Stimulated activated memory B cell treated with anti-CD40 and anti-IgM and Interleukin-4, amounts not matched to agents 10 μg/mL and 1 μg/mL and 100 μg/mL, for 72 hours (primary cell): ENCODE data around the gene WNT9A.

Experiments
- ATAC-seq: fragments of 150-1000 bp; cut with Tn5 transposase; 2 replicates; pipeline ENCODE4 v1.10.0; 2021
- H3K27ac Mint-ChIP-seq: one replicate; pipeline ENCODE4 v1.8.0; 2022; ENCODE audit warnings: mild to moderate bottlenecking, mixed read lengths
- H3K27me3 Mint-ChIP-seq: one replicate; pipeline ENCODE4 v1.8.0; 2022; ENCODE audit warnings: mixed read lengths
- H3K36me3 Mint-ChIP-seq: one replicate; pipeline ENCODE4 v1.8.0; 2022; ENCODE audit warnings: mixed read lengths
- H3K4me1 Mint-ChIP-seq: one replicate; pipeline ENCODE4 v1.8.0; 2022; ENCODE audit warnings: mixed read lengths
- H3K4me3 Mint-ChIP-seq: one replicate; pipeline ENCODE4 v1.8.0; 2022; ENCODE audit warnings: mild to moderate bottlenecking, moderate library complexity, mixed read lengths
- H3K9me3 Mint-ChIP-seq: one replicate; pipeline ENCODE4 v1.8.0; 2022; ENCODE audit warnings: mixed read lengths

WNT9A gene

DNA sequence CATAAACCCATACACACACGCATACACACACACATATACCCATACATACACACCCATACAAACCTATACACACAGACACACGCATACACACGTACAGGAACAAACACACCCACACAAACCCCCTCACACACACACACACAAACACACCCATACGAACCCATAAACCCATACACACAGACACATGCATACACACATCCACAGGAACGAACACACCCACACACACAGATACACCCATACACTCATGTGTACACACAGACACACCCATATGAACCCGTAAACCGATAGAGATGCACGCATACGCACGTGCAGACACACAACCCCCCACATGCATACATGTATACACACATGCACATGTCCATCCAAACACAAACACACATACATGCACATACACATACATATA is 9.5 kb downstream of the WNT9A start:
- Mint-ChIP-seq H3K4me3 (no peak overlapping the region), H3K27me3 (peaks cover 44% of the 10 kb centered on the region), H3K9me3 (peaks cover 3% of the 10 kb centered on the region), H3K36me3 (no peaks in the 10 kb centered on the region), H3K4me1 (no peaks in the 10 kb centered on the region), H3K27ac (no peak overlapping the region)
- no peak for ATAC-seq

DNA sequence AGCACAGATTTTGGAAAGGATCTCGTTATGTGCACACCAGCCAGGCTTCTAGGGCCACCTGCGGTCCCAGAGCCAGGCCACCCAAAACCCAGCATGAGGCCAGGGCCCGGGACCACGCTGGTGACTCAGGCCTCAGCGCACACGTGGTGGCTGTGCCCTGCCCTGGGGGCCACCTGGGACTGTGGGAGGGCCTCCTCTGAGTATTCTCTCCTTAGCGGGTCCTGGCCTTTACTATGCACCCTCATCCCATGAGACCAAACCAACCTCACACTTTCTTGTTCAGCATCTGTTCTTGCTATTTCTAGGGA is 9.9 kb downstream of the WNT9A start:
- Mint-ChIP-seq H3K27me3 (peaks cover 39% of the 10 kb centered on the region), H3K36me3 (no peaks in the 10 kb centered on the region), H3K4me3 (no peak overlapping the region), H3K9me3 (peaks cover 3% of the 10 kb centered on the region), H3K4me1 (no peaks in the 10 kb centered on the region), H3K27ac (no peak overlapping the region)
- ATAC-seq: no peak

DNA sequence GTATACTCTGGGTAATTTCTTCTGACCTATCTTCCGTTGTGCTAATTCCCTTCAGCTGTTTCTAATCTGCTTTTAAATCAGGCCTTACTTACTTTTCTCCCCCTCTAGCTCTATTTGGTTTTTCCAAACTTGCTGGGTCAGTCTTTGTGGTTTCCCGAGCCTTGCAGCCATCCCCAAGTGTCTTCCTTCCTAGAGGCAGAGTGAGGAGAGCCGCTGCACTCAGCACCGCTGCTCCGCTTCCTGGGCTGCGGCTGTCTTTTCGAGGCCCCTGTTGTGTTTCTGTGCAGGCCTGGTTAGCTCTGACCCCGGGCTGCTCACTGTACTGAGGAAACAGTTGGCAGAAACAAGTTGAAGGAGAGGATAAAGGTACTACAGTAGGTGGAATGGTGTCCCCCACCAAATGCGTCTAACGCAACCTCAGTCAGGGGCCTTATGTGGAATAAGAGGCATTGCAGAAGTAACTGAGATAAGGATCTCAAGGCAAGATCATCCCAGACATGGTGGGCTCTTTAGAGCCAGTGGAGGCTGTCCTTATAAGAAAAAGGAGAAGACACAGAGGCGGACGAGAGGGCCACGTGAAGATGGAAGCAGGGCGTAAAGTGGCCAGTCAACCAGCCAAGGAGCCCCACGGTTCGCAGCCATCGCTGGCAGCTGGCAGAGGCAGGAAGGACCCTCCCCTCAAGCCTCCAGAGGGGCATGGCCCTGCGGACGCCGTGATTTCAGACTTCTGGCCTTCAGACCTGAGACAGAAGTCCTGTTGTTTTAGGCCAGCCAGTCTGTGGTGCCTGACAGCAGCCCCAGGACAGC is 10.5 kb downstream of the WNT9A start:
- Mint-ChIP-seq H3K36me3 (no peaks in the 10 kb centered on the region), H3K4me1 (no peaks in the 10 kb centered on the region), H3K9me3 (peaks cover 3% of the 10 kb centered on the region), H3K4me3 (no peak overlapping the region), H3K27ac (no peak overlapping the region), H3K27me3 (peaks cover 34% of the 10 kb centered on the region)
- no peak for ATAC-seq

- peaks cover 3% of the 10 kb centered on the region for H3K9me3 Mint-ChIP-seq
- peaks cover 31% of the 10 kb centered on the region for H3K27me3 Mint-ChIP-seq
- no peak overlapping the region for H3K4me3 Mint-ChIP-seq
- H3K4me1 Mint-ChIP-seq: no peaks in the 10 kb centered on the region
- ATAC-seq: no peak
- H3K27ac Mint-ChIP-seq: no peak overlapping the region
- no peaks in the 10 kb centered on the region for H3K36me3 Mint-ChIP-seq
Measured at GRCh38 chr1:227935826-227936225, 11.9 kb downstream of the WNT9A start.

DNA sequence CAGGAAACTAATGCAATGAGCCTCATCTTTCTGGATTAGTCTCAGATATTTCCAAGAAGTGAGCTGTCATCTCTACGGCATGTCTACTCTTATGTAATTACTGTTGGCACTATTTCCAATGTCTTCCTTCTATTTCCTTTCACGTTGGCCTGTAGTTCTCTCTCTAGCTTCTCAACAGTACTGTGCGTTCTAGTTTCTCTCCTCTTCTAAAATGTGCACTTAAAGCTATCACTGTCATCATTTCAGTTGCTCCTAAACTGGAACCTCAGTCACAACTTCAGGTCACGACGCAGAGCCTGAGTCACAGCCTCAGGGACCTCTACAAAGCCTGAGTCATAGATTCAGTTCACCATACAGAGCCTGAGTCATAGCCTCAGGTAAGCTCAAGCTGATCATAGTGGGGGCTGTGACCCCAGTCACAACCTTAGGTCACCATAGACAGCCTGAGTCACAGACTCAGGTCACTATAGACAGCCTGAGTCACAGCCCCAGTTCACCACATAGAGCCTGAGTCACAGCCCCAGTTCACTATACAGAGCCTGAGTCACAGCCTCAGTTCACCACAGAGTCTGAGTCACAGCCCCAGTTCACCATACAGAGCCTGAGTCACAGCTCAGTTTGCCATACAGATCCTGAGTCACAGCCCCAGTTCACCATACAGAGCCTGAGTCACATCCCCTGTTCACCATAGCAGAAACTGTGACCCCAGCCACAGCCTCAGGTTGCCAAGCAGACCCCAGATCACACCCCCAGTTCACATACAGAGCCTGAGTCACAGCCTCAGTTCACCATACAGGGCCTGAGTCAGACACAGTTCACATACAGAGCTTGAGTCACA is 13.0 kb downstream of the WNT9A start:
- Mint-ChIP-seq H3K4me1 (no peaks in the 10 kb centered on the region), H3K36me3 (no peaks in the 10 kb centered on the region), H3K27me3 (peaks cover 31% of the 10 kb centered on the region), H3K9me3 (peaks cover 3% of the 10 kb centered on the region), H3K27ac (no peak overlapping the region), H3K4me3 (no peak overlapping the region)
- peak; percentile 20 for ATAC-seq

- Mint-ChIP-seq H3K4me3 (no peak overlapping the region), H3K27ac (no peak overlapping the region), H3K36me3 (no peaks in the 10 kb centered on the region), H3K4me1 (no peaks in the 10 kb centered on the region), H3K27me3 (peaks cover 14% of the 10 kb centered on the region), H3K9me3 (no peaks in the 10 kb centered on the region)
- no peak for ATAC-seq
Measured at GRCh38 chr1:227929751-227930472, 17.8 kb downstream of the WNT9A start.

DNA sequence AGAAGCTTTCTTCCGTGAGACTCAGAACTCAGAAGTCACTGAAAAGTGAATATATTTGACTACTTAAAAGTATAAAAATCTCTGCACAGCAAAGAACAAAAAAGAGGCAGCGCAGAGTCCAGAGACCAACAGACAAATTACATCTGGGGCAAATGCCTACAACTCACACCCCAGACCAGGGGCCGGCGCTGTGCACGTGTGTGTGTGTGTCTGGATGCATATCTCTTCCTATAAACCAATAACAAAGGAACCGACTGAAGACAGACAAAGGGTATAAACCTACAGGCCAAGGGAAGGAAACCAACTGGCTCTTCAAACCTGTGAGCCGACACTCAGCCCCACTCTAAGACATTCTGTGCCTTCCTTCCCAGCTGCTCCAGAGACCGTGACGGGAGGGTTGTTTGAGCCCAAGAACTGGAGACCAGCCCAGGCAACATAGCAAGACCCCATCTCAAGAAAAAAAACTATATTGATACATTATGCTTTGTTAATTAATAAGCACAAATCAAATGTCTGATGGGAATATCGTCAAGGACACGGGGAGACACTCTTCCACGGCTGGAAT is 18.8 kb downstream of the WNT9A start:
- H3K27me3 Mint-ChIP-seq: peaks cover 20% of the 10 kb centered on the region
- no peaks in the 10 kb centered on the region for H3K4me1 Mint-ChIP-seq
- H3K36me3 Mint-ChIP-seq: no peaks in the 10 kb centered on the region
- H3K9me3 Mint-ChIP-seq: no peaks in the 10 kb centered on the region
- no peak overlapping the region for H3K27ac Mint-ChIP-seq
- no peak overlapping the region for H3K4me3 Mint-ChIP-seq
- ATAC-seq: no peak

DNA sequence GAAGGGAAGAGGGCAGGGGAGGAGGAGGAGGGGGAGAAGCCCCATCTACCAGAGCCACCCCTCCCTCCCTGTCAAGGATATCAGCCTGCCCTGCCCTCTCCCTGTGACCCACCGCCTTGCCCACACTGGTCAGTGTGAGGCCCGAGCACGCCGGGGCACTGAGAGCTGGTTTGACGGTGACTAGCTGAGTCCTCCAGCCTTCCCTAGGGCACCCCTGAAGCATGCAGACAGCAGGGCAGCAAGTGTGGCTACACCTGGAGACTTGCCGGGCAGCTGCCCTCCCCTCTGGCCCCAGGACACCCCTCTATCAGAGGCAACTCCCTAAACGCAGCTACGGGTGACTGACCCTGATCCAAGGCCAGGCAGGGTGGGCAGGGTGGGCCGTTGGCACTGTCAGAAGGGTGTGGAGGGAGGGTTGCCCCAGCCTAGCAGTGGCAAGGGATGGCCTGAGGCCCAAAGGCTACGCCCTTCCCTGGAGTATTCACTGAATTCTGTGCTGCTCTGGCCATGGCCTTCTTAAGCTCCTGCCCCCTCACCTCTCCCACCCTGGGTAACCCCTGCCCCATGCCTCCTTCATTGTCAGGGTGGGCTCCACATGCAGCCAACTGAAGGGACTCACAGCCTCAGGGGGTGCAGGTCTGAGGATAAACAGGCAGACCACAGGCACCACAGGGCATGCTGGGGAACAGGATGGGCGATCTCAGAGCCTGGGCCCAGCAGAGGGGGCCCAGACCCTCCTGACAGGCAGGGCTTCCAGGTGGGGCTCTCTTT is 19.6 kb downstream of the WNT9A start:
- Mint-ChIP-seq H3K36me3 (no peaks in the 10 kb centered on the region), H3K27me3 (peaks cover 22% of the 10 kb centered on the region), H3K9me3 (no peaks in the 10 kb centered on the region), H3K4me3 (no peak overlapping the region), H3K4me1 (no peaks in the 10 kb centered on the region), H3K27ac (no peak overlapping the region)
- no peak for ATAC-seq

DNA sequence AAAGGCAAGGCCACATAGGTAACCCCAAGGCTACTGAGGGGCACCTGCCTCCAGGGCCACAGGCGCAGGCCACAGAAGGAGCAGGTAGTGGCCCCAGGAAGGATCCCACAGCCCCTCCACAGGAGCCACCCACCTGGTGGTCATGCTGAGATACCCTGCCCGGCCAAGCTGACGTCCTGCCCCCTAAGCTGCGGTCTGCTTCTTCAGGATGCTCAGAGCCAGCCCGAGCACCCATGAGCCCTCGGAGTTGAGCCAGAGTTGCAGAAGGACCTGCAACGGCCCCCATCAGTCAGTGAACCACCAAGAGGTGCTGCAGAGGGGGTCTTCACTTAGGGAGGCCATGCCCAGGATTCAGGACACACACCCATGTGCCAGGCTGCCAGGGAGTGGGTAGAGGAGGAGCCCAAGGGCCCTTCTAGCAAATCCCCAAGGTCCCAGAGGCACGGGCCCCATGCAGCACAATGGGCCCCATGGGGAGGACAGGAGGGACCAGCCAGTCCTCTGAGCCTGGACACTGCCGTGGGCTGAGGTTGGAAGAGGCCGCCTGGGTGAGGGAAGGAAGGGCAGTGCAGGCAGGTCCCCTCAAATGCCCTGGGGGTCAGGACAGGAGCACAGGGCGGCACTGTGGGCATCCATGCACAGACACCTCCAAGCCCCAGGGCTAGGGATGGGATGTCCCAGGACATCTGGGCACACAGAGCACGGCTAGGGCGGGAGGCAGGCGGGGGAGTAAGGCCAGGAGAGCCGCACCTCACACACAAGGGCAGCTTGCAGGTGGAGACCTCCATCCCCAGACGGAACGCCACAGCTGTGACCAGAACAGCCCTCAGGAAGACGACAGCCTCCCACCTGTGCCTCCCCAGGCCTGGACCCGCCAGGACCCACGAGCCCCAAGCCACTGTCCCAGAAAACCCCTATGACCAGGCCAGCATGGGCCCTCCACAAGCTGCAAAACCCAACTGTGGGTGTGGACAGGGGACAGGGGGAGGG is 20.5 kb downstream of the WNT9A start:
- Mint-ChIP-seq H3K27me3 (peaks cover 27% of the 10 kb centered on the region), H3K36me3 (no peaks in the 10 kb centered on the region), H3K4me1 (no peaks in the 10 kb centered on the region), H3K27ac (no peak overlapping the region), H3K9me3 (no peaks in the 10 kb centered on the region), H3K4me3 (no peak overlapping the region)
- no peak for ATAC-seq

DNA sequence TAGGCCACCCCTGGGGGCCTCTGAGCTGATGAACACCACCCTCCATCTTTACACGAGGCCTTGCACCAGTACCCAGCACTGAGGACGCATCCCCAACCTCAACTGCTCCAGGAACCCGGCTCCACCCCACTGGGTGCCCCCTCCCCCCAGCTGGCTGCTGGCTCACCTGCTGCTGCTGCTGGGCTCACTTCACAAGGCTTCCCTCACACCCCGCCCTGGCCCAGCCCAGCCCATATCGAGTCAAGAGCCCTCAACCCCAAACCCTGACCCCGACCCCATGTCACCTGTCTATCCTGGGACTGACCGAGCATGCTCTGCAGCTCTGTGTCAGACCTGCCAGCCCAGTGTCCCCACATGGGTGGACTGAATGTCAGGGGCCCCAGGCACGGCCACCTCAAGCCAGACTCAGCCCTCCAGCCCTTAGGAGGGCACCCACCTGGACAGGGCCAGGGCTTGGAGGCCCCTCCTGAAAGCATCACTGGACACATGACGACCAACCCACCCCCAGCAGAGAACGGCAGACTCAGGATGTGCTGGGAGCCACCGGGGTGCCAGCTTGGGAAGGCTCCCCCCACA is 21.4 kb downstream of the WNT9A start:
- peaks cover 30% of the 10 kb centered on the region for H3K27me3 Mint-ChIP-seq
- H3K4me3 Mint-ChIP-seq: no peak overlapping the region
- no peak overlapping the region for H3K27ac Mint-ChIP-seq
- ATAC-seq: no peak
- no peaks in the 10 kb centered on the region for H3K9me3 Mint-ChIP-seq
- H3K36me3 Mint-ChIP-seq: no peaks in the 10 kb centered on the region
- H3K4me1 Mint-ChIP-seq: no peaks in the 10 kb centered on the region

GRCh38 chr1:227925582-227926198 is 22.0 kb downstream of the WNT9A start:
- H3K4me1 Mint-ChIP-seq: no peaks in the 10 kb centered on the region
- H3K27ac Mint-ChIP-seq: no peak overlapping the region
- no peak overlapping the region for H3K4me3 Mint-ChIP-seq
- H3K36me3 Mint-ChIP-seq: no peaks in the 10 kb centered on the region
- ATAC-seq: no peak
- no peaks in the 10 kb centered on the region for H3K9me3 Mint-ChIP-seq
- peaks cover 30% of the 10 kb centered on the region for H3K27me3 Mint-ChIP-seq

DNA sequence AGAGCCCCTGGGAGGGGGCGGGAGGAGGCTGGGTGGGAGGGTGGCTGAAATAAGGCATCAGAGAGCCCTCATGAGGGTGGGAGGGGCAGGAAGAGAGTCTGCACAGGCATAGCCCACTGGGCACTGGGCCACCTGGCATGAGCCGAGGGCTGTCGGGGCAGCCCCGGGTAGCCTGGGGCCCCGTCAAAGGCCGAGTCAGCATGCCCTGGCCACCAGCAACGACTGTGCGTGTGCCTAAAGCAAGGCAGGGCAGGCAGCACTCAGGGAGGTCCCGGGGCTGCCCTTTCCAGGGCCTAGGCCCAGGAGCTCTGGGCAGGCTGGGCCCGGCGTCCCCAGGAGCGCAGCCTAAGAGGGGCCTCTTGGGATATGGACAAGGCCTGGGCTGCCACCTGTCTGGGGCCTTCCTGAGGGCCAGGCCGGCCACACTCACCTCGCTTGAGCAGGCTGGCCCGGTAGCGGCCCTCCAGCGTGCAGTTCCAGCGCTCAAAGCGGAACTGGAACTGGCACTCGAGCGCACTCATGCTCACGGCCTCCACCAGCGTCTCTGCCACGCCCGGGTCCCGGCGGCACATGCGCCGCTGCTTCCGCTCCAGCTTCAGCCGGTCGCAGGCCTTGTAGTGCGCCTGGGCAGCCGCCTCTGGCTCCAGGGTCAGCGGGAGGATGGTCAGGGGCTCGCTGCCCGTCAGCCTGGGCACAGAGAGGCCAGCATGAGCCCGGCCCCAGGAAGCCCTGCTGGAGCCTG is 22.7 kb downstream of the WNT9A start:
- H3K4me1 Mint-ChIP-seq: no peaks in the 10 kb centered on the region
- H3K36me3 Mint-ChIP-seq: no peaks in the 10 kb centered on the region
- H3K27ac Mint-ChIP-seq: no peak overlapping the region
- H3K27me3 Mint-ChIP-seq: peaks cover 30% of the 10 kb centered on the region
- no peak for ATAC-seq
- H3K4me3 Mint-ChIP-seq: no peak overlapping the region
- no peaks in the 10 kb centered on the region for H3K9me3 Mint-ChIP-seq
